Adrenal gland (tissue), 5 donors: ENCODE measurements around the gene PLAA.

Experiments used
- POLR2A ChIP-seq, 2 donors: fragments of 450-650 bp; IDR thresholded peaks; one replicate each; pipeline ENCODE4 v1.6.1; 2017; ENCODE audit warnings: antibody characterized with exemption in 2 of 2, mild to moderate bottlenecking in 2 of 2, moderate library complexity in 1 of 2
- TF ChIP-seq, protein P1 (sequence below), 6 experiments: fragments of 450-650 bp in 4 of 6; fragments of 200-600 bp in 2 of 6; sonication (generic) in 1 of 6; IDR thresholded peaks; 1 replicate in 5 of 6; 2 replicates in 1 of 6; pipeline versions ENCODE4 v1.5.1 to v1.8.0; 2016 to 2021; ENCODE audit warnings: antibody characterized with exemption in 6 of 6, mild to moderate bottlenecking in 2 of 6, moderate library complexity in 1 of 6
- donor health status: DM: no; HTN: no; CAD: no.

GRCh38 chr9:26904070-26904469 lies 43.0 kb downstream of the PLAA start:
- TF ChIP-seq POLR2A (IDR thresholded peaks at IDR 0.05), result no peak
- TF ChIP-seq, protein P1, sequence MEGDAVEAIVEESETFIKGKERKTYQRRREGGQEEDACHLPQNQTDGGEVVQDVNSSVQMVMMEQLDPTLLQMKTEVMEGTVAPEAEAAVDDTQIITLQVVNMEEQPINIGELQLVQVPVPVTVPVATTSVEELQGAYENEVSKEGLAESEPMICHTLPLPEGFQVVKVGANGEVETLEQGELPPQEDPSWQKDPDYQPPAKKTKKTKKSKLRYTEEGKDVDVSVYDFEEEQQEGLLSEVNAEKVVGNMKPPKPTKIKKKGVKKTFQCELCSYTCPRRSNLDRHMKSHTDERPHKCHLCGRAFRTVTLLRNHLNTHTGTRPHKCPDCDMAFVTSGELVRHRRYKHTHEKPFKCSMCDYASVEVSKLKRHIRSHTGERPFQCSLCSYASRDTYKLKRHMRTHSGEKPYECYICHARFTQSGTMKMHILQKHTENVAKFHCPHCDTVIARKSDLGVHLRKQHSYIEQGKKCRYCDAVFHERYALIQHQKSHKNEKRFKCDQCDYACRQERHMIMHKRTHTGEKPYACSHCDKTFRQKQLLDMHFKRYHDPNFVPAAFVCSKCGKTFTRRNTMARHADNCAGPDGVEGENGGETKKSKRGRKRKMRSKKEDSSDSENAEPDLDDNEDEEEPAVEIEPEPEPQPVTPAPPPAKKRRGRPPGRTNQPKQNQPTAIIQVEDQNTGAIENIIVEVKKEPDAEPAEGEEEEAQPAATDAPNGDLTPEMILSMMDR (IDR thresholded peaks at IDR 0.05), result no peak
